Loucy (cell line): ENCODE data around the gene AMER2.

Source experiments
- EZH2phosphoT487 ChIP-seq: fragments of 200-600 bp; IDR thresholded peaks from 2 replicates; pipeline ENCODE4 v1.6.1; 2018; ENCODE audit warnings: antibody characterized with exemption, mild to moderate bottlenecking, moderate library complexity, borderline replicate concordance
- TF ChIP-seq, protein P1 (sequence below): fragments of 200-600 bp; sonication (generic); conservative IDR thresholded peaks from 2 replicates; pipeline ENCODE4 v1.5.1; 2014; ENCODE audit warnings: mild to moderate bottlenecking, antibody characterized with exemption, low read length

DNA sequence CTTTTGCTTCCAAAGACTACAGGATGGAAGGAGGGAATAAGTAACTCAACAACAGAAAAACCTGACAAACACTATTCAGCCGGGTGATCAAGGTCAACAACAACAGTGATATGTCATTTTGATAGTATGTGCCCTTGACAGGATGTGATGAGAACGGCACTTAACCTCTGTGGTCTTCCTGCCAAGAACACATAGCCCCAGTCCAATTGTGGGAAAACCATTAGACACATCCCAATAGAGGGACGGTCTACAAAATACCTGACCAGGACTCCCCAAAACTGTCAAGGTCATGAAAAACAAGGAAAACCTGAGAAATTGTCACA lies 43.1 kb upstream of the AMER2 start:
- TF ChIP-seq, protein P1, sequence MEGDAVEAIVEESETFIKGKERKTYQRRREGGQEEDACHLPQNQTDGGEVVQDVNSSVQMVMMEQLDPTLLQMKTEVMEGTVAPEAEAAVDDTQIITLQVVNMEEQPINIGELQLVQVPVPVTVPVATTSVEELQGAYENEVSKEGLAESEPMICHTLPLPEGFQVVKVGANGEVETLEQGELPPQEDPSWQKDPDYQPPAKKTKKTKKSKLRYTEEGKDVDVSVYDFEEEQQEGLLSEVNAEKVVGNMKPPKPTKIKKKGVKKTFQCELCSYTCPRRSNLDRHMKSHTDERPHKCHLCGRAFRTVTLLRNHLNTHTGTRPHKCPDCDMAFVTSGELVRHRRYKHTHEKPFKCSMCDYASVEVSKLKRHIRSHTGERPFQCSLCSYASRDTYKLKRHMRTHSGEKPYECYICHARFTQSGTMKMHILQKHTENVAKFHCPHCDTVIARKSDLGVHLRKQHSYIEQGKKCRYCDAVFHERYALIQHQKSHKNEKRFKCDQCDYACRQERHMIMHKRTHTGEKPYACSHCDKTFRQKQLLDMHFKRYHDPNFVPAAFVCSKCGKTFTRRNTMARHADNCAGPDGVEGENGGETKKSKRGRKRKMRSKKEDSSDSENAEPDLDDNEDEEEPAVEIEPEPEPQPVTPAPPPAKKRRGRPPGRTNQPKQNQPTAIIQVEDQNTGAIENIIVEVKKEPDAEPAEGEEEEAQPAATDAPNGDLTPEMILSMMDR, result no peak
- TF ChIP-seq EZH2phosphoT487, result no peak
